ENCODE data around the gene CPTP.

CPTP gene

GRCh38 chr1:1336931-1337792, 12.6 kb downstream of the CPTP start:
- no peak for DNase-seq

- DNase-seq = peak; percentile 35
Measured at GRCh38 chr1:1337793-1338147, 13.2 kb downstream of the CPTP start.

- DNase-seq = no peak
Measured at GRCh38 chr1:1338278-1338677, 13.7 kb downstream of the CPTP start.

GRCh38 chr1:1340185-1340584, 15.6 kb downstream of the CPTP start:
- no peak for DNase-seq

- DNase-seq = no peak
Measured at GRCh38 chr1:1340791-1341548, 16.4 kb downstream of the CPTP start.

GRCh38 chr1:1341549-1342021, 17.0 kb downstream of the CPTP start:
- no peak for DNase-seq

- DNase-seq = no peak
Measured at GRCh38 chr1:1342061-1342562, 17.5 kb downstream of the CPTP start.

- no peak for DNase-seq
Measured at GRCh38 chr1:1342584-1343115, 18.0 kb downstream of the CPTP start.

GRCh38 chr1:1343811-1344421, 19.3 kb downstream of the CPTP start:
- no peak for DNase-seq

- DNase-seq = peak; percentile 72
Measured at GRCh38 chr1:1344655-1345361, 20.2 kb downstream of the CPTP start.

GRCh38 chr1:1345384-1345783, 20.8 kb downstream of the CPTP start:
- no peak for DNase-seq

GRCh38 chr1:1345860-1346500, 21.4 kb downstream of the CPTP start:
- DNase-seq = no peak

GRCh38 chr1:1346501-1346890, 21.9 kb downstream of the CPTP start:
- no peak for DNase-seq

- DNase-seq = no peak
Measured at GRCh38 chr1:1347026-1347595, 22.5 kb downstream of the CPTP start.

- DNase-seq = no peak
Measured at GRCh38 chr1:1347663-1348419, 23.2 kb downstream of the CPTP start.

- no peak for DNase-seq
Measured at GRCh38 chr1:1348420-1349255, 24.0 kb downstream of the CPTP start.

GRCh38 chr1:1349256-1350012, 24.8 kb downstream of the CPTP start, which contains the start of gene DVL1:
TSS of gene DVL1 (minus strand) at chr1:1349418. CDS start at chr1:1349065, 353 bp downstream.
- DNase-seq = peak; percentile 72

GRCh38 chr1:1351511-1352427, 27.2 kb downstream of the CPTP start:
- DNase-seq = no peak
